Activated T-helper 1 cell treated with Interleukin-2 at 50 U/mL for 16 hours (primary cell): ENCODE measurements around the gene TMEM201.
A peak's percentile ranks its signal among the peaks of the same experiment; 100 is the strongest.

Experiments
- DNase-seq: peaks from one replicate; pipeline ENCODE4 v3.0.0-alpha.2; 2020; ENCODE audit warnings: low read depth

Gene TMEM201

GRCh38 chr1:9600861-9601834 is 12.4 kb downstream of the TMEM201 start:
- DNase-seq: no peak

DNA sequence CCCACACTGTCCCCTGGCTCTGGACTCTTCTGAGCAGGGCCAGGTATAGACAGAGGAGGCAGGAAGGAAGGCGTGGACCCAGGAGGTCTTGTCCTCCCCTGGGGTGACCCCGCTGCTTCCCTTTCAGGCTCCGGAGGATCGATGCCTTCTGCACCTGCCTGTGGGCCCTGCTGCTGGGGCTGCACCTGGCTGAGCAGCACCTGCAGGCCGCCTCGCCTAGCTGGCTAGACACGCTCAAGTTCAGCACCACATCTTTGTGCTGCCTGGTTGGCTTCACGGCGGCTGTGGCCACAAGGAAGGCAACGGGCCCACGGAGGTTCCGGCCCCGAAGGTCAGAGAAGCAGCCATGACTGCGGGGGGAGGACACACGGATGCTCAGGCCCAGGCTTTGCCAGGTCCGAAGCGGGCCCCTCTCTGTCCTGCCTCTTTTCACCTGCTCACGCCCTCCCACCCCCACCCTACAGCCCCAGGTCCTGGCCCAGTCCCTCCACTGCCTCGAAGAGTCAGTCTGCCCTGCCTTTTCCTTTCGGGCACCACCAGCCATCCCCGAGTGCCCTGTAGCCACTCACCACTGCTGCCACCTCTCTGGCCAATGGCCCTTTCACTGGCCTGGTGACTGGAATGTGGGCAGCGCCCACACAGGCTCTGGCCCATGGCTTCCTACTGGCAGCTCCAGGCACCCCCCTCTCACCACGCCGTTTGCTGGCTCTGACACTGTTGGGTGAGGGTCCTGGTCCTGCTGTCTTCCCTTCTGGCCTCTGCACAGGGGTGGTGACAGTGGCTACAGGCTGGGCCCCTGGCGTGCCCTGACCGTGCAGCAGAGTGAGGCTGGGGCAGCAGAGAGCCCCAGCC is 13.5 kb downstream of the TMEM201 start:
- no peak for DNase-seq

DNA sequence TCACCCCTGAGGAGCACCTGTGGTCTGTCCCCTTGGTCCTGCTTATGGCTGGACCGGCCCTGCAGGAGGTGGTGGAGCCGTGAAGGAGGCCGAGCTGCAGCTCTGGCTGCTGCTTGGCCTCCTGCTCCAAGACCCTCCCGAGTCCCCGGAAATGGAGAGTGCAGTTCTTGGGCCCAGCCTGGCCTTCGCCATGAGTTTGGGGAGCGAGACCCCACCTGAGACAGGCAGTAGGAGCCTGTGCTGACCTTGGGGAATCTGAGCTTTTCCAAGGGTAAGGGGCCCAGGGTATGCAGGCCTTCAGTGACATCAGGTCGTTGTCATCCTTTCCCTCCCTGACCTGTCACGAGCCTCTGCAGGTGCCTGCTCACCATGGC is 14.1 kb downstream of the TMEM201 start:
- no peak for DNase-seq

DNA sequence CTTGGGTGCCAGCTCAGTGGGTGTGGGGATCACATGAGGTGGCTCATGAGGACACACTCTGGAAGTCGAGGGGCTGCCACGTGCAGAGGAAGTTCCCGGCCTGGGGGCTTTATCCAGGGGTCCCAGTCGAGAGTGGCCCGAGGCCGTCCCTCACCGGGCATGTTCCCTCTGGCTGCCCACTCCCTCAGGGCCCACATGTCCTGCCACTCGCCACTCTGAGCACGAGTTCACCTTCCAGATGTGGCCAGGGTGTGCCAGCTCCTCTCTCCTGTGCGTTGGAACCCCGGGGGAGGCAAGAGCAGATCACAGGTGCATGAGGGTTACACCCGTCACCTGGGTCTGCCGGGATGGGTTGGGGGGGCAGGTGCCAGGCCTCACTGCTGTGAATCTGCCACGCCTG is 14.6 kb downstream of the TMEM201 start:
- no peak for DNase-seq

DNA sequence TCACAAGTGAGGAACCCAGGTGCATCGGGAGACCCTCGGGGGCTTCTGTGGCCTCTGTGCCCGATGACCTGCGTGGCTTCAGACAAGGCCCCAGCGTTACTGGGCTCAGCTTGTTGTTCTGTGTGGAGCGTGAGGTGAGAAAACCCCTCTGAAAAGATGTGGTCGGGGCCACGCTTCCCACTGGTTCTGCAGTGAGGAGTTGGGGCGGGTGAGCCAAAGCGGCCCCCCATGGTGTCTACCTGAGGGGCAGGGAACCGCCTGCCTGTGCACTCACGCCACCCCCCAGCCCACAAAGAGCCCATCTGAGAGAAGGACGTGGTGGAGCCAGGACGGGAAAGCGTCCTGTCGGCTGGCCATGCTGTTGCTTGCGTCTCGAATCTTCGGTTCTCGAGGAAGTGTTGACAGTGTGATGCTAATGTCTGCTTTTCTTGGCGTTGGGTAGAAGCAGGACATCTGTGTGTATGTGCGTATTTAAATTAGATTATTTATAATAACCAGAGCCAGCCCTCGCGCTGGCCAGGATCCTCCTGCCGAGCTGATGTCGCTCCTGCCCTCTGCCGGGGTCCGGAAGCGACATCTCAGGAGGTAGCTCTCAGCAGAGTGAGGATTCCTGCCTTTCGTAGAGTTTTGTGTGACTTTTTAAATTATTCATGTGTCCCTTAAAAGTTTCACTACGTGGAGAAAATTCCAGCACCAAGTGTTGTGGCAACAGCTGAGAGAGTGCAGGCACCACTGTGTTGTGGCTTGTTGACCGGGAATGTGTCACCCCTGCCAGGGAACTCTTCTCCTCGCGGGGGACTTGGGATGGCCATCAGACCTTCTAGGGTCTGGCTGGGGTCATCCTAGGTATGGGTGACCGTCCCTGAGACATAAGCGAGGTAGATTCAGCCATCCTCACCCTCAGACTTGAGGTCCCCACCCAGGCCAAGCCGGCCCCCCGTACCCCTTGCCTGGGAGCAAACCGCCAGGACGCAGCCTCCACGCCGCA is 15.3 kb downstream of the TMEM201 start:
- DNase-seq: no peak

- no peak for DNase-seq
These were observed 16.1 kb downstream of the TMEM201 start for GRCh38 chr1:9604836-9605235.

DNA sequence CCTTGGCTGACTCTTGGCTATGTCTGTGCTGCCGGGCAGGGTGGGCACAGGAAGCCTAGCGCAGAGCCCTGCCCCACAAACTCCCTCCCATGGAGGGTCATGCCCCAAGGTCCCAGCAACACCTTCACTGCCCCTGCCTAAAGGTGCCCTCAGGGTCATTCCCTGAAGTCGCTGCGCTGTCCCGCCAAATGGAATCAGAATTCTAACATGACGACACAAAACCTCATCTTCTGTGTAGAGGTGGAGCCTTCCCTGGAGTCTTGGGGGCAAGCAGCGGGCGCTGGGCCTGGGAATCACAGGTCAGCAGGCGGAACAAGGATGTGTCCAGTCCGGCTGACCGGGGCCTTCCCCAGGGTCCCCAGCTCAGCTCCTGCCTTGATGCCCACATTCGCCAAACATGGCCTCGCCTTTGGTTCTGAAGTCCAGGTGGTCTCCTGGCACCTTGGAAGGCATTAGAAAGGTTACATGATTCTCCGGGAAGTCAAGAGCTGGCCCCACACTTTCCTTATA is 17.3 kb downstream of the TMEM201 start:
- no peak for DNase-seq

DNA sequence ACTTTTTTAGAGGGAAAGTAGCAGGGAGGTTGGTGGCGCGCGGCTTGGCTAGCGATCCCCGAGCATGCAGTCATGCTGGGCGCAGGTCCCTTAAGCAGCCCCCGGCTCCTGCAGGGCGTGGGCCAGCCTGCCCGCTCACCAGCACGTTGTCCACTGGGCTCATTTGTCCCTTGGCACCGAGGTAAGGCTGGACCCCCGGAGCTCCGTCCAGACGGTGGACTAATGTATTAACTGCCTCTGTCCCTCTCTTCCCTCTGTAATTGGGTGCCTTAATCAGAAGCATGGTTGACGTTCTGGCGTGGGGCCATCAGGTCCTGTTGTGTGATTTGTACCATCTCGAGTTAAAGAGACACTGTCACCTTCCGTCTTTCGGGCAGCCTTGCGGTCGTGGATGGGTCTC is 17.7 kb downstream of the TMEM201 start:
- no peak for DNase-seq

DNA sequence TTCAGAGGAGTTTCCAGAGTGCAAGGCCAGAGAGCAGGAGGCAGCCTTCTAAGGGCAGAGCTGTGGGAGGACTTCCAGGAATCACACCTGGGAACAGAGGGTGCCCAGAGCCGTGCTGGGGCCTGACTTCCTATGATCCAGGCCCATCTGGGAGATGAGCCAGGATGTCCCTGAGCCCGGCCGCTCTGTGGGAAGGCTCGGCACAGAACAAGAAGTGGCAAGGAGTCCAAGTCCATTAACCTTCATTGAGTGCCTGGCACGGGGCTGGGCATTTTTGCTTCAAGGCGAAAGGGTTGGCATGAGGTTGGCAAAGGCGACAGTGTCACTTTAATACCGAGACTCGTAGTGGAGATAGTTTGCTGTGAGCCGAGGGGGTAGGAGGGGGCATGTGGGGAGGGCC is 18.2 kb downstream of the TMEM201 start:
- no peak for DNase-seq

GRCh38 chr1:9607352-9607751 is 18.6 kb downstream of the TMEM201 start:
- no peak for DNase-seq

GRCh38 chr1:9609998-9610397 is 21.3 kb downstream of the TMEM201 start:
- no peak for DNase-seq

DNA sequence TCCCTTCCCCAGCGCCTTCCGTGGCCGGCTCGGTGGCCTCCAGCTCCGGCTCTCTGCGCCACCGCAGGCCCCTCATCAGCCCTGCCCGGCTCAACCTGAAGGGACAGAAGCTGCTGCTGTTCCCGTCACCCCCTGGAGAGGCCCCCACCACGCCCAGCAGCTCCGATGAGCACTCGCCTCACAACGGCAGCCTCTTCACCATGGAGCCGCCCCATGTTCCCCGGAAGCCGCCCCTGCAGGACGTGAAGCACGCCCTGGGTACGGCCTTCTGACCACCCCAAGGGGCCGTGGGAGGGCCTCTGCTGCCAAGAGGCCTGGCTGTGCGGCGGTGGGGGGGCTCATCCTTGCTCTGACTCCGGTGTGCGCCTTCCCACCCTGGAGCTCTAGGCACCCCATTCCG is 21.8 kb downstream of the TMEM201 start:
- DNase-seq: no peak

DNA sequence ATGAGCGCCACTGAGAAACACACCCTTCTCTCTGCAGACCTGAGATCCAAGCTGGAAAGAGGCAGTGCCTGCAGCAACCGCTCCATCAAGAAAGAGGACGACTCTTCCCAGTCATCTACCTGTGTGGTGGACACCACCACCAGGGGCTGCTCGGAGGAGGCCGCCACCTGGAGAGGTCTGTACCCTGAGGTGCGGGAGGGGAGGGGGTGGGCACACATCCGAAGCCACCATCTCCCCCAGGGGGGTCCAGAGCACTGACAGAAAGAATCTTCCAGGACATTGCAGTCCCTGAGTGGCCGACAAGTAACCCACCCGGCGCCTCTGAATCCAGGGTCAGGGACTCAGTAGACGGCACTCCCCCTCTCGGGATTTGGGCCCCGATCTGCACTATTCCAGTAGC is 23.0 kb downstream of the TMEM201 start:
- DNase-seq: no peak

- DNase-seq: no peak
These were observed 23.6 kb downstream of the TMEM201 start for GRCh38 chr1:9612162-9612845.

DNA sequence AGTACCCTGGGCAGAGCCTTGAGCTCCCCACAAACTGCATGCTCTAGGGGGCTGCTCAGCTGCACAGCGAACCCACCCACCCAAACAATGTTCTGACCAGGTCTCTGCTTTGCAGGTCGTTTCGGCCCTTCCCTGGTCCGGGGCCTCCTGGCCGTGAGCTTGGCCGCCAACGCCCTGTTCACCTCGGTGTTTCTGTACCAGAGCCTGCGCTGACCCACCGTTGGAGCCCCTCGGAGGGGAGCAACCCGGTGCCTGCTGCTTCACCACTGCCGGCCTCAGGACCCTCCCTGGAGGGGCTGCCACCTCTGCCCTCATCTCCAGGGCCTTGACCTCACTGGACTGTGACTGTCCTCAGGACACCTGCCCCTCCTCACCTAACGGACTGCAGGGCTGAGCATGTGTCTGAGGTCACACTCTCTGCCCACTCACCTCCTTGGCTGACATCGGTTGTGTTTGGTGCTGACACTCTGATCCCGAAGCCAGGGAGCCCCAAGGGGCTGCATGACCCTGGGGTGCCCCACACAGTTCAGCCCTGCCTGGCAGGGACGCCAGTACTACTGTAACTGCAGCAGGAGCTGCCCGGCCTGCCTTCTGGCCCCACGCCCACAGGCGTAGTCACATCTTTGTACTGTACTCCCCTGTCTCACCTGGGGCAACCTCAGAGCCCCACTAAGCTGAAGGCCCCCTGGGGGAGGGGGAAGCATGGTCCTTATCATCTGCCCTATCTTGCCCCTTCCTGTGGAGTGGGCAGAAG is 24.3 kb downstream of the TMEM201 start:
- DNase-seq: no peak

- DNase-seq: no peak
These were observed 25.1 kb downstream of the TMEM201 start for GRCh38 chr1:9613625-9614299.

DNA sequence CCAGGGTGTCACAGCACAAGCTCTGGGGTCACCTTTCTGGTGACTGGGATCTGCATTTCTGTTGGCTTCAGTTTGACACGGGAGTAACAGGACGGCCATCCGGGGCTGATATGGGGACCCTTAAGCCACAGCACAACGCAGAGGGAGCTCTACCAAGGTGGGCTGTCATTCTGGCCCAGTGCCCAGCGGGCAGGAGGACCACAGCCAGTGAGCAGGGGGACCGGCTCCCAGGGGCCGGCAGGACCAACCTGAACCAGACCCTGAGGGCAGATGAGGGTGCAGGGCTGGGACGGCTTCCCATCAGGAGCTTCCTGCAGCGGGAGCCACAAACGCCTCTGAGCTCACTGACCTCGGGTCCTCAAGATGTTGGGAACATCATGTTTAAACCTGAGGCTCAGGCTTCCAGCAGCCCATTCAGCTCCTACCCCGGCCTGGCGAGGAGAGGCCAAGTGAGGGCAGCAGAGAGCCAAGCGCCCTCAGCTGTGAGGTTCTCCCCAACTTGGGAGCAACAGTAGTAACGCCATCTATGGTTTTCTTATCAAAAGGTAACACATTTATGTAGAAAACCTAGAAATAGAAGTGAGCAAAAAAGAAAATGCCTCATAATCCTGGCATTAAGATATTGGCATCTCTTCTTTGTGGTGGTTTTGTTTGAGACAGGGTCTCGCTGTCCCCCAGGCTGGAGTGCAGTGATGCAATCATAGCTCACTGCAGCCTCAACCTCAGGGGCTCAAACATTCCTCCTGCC is 26.8 kb downstream of the TMEM201 start:
- peak; percentile 34 for DNase-seq

GRCh38 chr1:9618909-9619679 is 30.4 kb downstream of the TMEM201 start:
- DNase-seq: no peak
